GM12891 (cell line): ENCODE data around the gene MYO1D.

ENCODE experiments used
- POLR2A ChIP-seq: IDR thresholded peaks from 2 replicates; pipeline ENCODE4 v1.6.1; 2011; ENCODE audit warnings: low read depth, low read length, control low read depth
- POU2F2 ChIP-seq: IDR thresholded peaks from 2 replicates; pipeline ENCODE4 v1.6.1; 2011; ENCODE audit warnings: low read depth, mild to moderate bottlenecking, control low read depth, low read length, moderate library complexity
- SPI1 ChIP-seq: IDR thresholded peaks from 2 replicates; pipeline ENCODE4 v1.6.1; 2011; ENCODE audit warnings: low read depth, low read length, control low read depth
- TAF1 ChIP-seq: IDR thresholded peaks from 2 replicates; pipeline ENCODE4 v1.6.1; 2011; ENCODE audit warnings: low read depth, low read length, control low read depth

DNA sequence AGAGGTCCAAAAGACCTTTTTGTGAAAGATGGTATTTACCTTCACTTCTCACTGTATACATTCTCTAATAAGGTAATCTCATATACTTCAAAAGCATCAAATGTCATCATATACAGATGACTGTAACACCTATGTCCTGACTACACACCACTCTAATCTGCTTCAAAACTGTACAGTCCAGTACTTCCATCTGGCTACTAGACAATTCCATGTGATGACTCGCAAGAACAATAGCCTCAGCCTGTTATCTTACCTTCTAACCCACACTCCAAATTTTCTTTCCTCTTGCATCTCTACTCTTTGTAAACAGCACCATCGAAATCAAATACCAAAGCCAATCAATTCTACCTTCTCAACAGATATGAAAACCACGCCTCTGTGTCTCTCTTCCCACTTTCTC lies 24.1 kb downstream of the MYO1D start:
- no peak for TF ChIP-seq SPI1
- TF ChIP-seq POLR2A: no peak
- TF ChIP-seq POU2F2: no peak
- TF ChIP-seq TAF1: no peak
